GM12878 (cell line): ENCODE measurements around the gene MT1X.

Source experiments
- CTCF ChIP-seq, 3 experiments: IDR thresholded peaks in 2 of 3; conservative IDR thresholded peaks in 1 of 3; 2 replicates each; pipeline ENCODE4 v1.5.1; 2011; ENCODE audit warnings: low read depth in 3 of 3, low read length in 3 of 3, mild to moderate bottlenecking in 3 of 3, control low read depth in 2 of 3, moderate library complexity in 2 of 3, inconsistent platforms in 1 of 3, mixed read lengths in 1 of 3; ENCODE audit not compliant: control insufficient read depth in 2 of 3, insufficient read depth in 1 of 3; ENCODE audit errors: extremely low read depth in 1 of 3
- NKRF ChIP-seq: fragments of 450-650 bp; conservative IDR thresholded peaks from 2 replicates; pipeline ENCODE4 v1.6.1; 2017; ENCODE audit warnings: mild to moderate bottlenecking, moderate library complexity

GRCh38 chr16:56645838-56646237 lies 36.4 kb upstream of the MT1X start:
- no peak for TF ChIP-seq CTCF (IDR thresholded peaks at IDR 0.05 in 2 of 3, conservative IDR thresholded peaks at IDR 0.05 in 1 of 3; ENCODE audit: control insufficient read depth in 2 of 3, extremely low read depth in 1 of 3, insufficient read depth in 1 of 3, low read depth in 3 of 3, low read length in 3 of 3)
- TF ChIP-seq NKRF = no peak
